SK-N-SH treated with all-trans-retinoic acid at 6 μM for 48 hours (cell line): ENCODE results near the gene PSAT1.

Experiments
- BACH2 ChIP-seq: fragments of 250-450 bp; sonication (Bioruptor Pico); IDR thresholded peaks from 2 replicates; pipeline ENCODE4 v1.9.0; 2021; ENCODE audit warnings: mild to moderate bottlenecking, borderline replicate concordance
- RARB ChIP-seq: fragments of 250-450 bp; sonication (Bioruptor Pico); IDR thresholded peaks from 2 replicates; pipeline ENCODE4 v1.8.0; 2021; ENCODE audit warnings: mild to moderate bottlenecking, moderate library complexity
- TCF4 ChIP-seq: fragments of 250-450 bp; sonication (Bioruptor Pico); IDR thresholded peaks from 2 replicates; pipeline ENCODE4 v1.8.0; 2021; ENCODE audit warnings: mild to moderate bottlenecking, moderate library complexity, borderline replicate concordance
- ZC3H10 ChIP-seq: fragments of 250-450 bp; sonication (Bioruptor Pico); IDR thresholded peaks from 2 replicates; pipeline ENCODE4 v1.5.1; 2021; ENCODE audit warnings: mild to moderate bottlenecking, moderate library complexity
- TF ChIP-seq, protein P1 (sequence below): fragments of 250-450 bp; sonication (Bioruptor Pico); IDR thresholded peaks from 2 replicates; pipeline ENCODE4 v1.8.0; 2020; ENCODE audit warnings: mild to moderate bottlenecking, moderate library complexity, borderline replicate concordance

DNA sequence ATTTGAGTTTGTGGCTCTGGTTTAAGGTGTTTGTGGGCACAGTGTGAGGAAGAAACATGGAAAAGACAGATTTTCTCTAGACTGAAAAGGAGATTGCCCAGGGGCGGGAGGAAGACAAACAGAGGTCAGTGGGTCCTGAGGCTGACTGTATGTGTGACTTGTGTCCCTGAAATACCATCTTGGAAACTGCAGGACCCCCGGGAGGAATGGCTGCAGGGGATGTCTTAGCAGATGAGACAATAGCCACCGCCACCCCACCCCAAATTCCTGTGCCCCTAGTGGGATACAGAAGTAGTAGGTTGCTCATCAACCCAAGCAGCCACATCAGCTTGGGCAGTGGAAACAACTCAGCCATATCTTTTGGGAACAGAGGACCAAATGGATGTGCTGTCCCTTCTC, 1.7 kb upstream of the PSAT1 start:
- no peak for TF ChIP-seq BACH2 (CRISPR knock-in tag)
- no peak for TF ChIP-seq RARB (CRISPR knock-in tag)
- TF ChIP-seq, protein P1, sequence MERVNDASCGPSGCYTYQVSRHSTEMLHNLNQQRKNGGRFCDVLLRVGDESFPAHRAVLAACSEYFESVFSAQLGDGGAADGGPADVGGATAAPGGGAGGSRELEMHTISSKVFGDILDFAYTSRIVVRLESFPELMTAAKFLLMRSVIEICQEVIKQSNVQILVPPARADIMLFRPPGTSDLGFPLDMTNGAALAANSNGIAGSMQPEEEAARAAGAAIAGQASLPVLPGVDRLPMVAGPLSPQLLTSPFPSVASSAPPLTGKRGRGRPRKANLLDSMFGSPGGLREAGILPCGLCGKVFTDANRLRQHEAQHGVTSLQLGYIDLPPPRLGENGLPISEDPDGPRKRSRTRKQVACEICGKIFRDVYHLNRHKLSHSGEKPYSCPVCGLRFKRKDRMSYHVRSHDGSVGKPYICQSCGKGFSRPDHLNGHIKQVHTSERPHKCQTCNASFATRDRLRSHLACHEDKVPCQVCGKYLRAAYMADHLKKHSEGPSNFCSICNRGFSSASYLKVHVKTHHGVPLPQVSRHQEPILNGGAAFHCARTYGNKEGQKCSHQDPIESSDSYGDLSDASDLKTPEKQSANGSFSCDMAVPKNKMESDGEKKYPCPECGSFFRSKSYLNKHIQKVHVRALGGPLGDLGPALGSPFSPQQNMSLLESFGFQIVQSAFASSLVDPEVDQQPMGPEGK = no peak
- TF ChIP-seq TCF4 (CRISPR knock-in tag) = no peak
- no peak for TF ChIP-seq ZC3H10 (CRISPR knock-in tag)
